ENCODE measurements around the gene SRSF10.

GRCh38 chr1:24009406-24009805, 29.3 kb upstream of the SRSF10 start:
- TF ChIP-seq, protein P1, sequence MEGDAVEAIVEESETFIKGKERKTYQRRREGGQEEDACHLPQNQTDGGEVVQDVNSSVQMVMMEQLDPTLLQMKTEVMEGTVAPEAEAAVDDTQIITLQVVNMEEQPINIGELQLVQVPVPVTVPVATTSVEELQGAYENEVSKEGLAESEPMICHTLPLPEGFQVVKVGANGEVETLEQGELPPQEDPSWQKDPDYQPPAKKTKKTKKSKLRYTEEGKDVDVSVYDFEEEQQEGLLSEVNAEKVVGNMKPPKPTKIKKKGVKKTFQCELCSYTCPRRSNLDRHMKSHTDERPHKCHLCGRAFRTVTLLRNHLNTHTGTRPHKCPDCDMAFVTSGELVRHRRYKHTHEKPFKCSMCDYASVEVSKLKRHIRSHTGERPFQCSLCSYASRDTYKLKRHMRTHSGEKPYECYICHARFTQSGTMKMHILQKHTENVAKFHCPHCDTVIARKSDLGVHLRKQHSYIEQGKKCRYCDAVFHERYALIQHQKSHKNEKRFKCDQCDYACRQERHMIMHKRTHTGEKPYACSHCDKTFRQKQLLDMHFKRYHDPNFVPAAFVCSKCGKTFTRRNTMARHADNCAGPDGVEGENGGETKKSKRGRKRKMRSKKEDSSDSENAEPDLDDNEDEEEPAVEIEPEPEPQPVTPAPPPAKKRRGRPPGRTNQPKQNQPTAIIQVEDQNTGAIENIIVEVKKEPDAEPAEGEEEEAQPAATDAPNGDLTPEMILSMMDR (IDR thresholded peaks at IDR 0.05; ENCODE audit: low read depth, low read length): no peak
- TF ChIP-seq POLR2A (IDR thresholded peaks at IDR 0.05; ENCODE audit: extremely low read depth, insufficient read length) (no peak), MAX (IDR thresholded peaks at IDR 0.05; ENCODE audit: low read depth, low read length) (no peak)

Data from NB4 (cell line).